Measurements from ENCODE around the gene NPC1.

Gene NPC1

DNA sequence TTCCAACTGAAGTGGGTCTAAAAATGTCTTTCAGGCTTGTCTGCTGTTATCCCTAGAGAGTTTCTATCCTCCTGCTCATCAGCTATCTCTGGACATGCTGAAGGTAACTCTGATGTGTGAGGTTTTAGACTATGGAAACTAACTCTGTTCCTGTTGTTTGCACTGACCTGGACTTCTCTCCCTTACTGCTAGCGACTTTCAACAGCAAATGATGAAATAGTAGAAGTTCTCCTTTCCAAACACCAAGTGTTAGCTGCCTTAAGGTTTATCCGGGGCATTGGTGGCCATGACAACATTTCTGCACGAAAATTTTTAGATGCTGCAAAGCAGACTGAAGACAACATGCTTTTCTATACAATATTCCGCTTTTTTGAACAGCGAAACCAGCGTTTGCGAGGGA, 56.1 kb downstream of the NPC1 start:
- in situ Hi-C loops (cut with MboI; ENCODE audit: low pct_unique_long_range_greater_than_20kb, low sequenced_read_pairs, unreplicated experiment) = no loop called here
- DNase-seq (ENCODE audit: low spot score) = no peak
- TF ChIP-seq, protein P1, sequence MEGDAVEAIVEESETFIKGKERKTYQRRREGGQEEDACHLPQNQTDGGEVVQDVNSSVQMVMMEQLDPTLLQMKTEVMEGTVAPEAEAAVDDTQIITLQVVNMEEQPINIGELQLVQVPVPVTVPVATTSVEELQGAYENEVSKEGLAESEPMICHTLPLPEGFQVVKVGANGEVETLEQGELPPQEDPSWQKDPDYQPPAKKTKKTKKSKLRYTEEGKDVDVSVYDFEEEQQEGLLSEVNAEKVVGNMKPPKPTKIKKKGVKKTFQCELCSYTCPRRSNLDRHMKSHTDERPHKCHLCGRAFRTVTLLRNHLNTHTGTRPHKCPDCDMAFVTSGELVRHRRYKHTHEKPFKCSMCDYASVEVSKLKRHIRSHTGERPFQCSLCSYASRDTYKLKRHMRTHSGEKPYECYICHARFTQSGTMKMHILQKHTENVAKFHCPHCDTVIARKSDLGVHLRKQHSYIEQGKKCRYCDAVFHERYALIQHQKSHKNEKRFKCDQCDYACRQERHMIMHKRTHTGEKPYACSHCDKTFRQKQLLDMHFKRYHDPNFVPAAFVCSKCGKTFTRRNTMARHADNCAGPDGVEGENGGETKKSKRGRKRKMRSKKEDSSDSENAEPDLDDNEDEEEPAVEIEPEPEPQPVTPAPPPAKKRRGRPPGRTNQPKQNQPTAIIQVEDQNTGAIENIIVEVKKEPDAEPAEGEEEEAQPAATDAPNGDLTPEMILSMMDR (IDR thresholded peaks at IDR 0.05; ENCODE audit: extremely low read depth, insufficient read depth, missing control alignments) = no peak

DNA sequence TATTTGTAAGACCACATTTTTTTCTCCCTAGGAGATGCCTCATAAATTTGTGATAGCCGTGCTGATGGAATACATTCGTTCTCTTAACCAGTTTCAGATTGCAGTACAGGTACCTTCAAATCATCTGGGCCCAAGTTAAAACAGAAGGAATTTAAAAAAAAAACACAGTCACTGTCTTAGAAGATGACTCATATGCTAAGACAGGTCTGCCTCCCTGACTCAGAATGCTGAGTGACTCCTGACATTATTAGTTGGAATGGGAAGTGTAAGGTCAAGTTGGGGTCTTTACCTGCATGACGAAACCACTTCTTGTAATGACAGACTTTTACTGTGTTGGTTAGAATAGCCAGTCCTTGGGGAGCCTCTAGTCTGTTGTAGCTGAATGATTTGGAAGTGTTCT, 56.7 kb downstream of the NPC1 start:
- TF ChIP-seq, protein P1 (IDR thresholded peaks at IDR 0.05; ENCODE audit: extremely low read depth, insufficient read depth, missing control alignments) = no peak
- in situ Hi-C loops (cut with MboI; ENCODE audit: low pct_unique_long_range_greater_than_20kb, low sequenced_read_pairs, unreplicated experiment) = no loop called here
- DNase-seq (ENCODE audit: low spot score) = peak; percentile 32

DNA sequence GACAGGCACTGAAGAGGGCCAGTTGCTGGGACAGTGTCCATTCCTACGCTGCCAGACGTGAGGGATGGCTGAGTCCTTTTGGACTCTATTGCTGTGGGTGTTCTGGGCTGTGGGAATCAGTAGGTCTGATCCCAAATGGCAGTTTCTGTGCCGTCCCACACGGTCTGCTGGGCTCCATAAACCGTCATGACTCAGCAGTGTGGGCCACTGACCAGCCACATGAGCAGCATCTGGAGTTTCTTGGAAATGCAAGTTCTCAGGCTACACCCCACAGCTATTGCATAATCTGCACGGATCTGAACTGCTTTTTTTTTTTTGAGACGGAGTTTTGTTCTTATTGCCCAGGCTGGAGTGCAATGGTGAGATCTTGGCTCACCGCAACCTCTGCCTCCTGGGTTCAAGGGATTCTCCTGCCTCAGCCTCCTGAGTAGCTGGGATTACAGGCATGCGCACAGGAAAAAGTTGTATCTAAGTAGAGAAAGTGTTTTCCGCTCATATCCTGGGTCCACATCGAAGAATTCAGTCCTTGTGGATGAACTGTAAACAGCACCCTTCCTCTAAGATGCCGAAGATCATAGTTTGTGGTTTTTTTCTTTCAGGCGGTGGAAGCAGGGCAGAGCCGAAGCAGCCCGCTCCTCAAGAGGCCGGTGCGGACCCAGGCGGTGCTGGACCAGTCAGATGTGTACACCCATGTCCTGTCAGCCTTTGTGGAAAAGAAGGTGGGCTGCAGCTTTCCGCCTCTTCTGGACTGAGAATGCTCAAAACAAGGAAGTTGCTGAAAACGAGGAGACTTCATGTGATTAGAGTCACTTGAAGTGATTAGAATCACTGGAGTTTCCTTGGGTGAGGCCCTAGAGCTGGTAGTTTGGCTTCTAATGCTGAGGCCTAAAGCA, 57.5 kb downstream of the NPC1 start:
- DNase-seq (ENCODE audit: low spot score) = no peak
- TF ChIP-seq, protein P1 (IDR thresholded peaks at IDR 0.05; ENCODE audit: extremely low read depth, insufficient read depth, missing control alignments) = no peak
- in situ Hi-C loops (cut with MboI; ENCODE audit: low pct_unique_long_range_greater_than_20kb, low sequenced_read_pairs, unreplicated experiment) = no loop called here

DNA sequence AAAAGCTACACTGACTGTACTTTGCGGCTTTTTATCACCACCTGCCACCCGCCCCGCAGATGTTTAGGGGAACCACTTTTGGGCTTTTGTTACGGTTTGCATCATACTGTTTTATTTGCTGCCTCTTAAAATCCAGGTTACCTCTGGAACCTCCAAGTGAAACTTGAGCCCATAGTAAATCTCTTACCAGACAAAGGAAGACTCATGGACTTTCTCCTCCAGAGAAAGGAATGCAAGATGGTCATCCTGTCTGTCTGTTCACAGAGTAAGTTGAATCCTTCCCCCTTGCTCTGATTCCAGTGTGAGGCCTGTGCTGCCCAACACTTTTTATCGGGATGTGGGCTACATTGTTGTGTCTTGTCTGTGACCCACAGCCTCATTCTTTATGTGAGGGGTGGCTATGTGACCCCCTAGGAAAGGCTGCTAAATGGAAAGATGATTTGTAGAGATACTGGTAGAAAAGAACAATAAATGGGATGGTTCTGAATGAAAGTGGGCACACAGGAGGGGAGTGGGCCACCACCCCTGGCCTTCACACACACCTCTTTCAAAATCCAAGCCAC, 59.7 kb downstream of the NPC1 start:
- in situ Hi-C loops (cut with MboI; ENCODE audit: low pct_unique_long_range_greater_than_20kb, low sequenced_read_pairs, unreplicated experiment) = no loop called here
- TF ChIP-seq, protein P1 (IDR thresholded peaks at IDR 0.05; ENCODE audit: extremely low read depth, insufficient read depth, missing control alignments) = no peak
- no peak for DNase-seq (ENCODE audit: low spot score)

DNA sequence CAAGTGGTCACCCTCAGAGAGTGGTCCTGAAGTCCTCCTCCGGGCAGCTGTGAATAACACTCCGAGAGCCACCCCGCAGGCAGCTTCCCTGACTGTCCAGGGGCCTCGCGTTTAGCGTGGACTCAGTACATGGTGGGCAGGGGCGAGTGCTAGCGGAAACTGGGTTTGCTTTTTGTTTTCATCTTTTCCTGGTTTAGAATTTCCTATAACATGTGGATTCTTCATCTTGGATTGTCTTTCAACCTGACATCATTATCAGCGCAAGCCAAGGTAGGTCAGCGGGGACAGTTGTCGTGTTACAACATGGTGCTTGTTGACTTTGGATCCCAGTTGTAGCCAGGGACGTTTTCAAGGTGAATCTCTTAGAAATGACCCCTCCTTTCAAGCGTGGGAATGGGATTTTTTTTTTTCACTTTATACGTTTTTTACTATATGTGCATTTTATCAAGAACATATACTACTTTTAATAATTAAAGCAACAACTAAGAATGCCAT, 62.0 kb downstream of the NPC1 start:
- DNase-seq (ENCODE audit: low spot score) = no peak
- TF ChIP-seq, protein P1 (IDR thresholded peaks at IDR 0.05; ENCODE audit: extremely low read depth, insufficient read depth, missing control alignments) = no peak
- in situ Hi-C loops (cut with MboI; ENCODE audit: low pct_unique_long_range_greater_than_20kb, low sequenced_read_pairs, unreplicated experiment) = loop anchor here (25.0 kb wide), 1 partner anchor 288 kb away; no protein-coding TSS in a partner anchor

DNA sequence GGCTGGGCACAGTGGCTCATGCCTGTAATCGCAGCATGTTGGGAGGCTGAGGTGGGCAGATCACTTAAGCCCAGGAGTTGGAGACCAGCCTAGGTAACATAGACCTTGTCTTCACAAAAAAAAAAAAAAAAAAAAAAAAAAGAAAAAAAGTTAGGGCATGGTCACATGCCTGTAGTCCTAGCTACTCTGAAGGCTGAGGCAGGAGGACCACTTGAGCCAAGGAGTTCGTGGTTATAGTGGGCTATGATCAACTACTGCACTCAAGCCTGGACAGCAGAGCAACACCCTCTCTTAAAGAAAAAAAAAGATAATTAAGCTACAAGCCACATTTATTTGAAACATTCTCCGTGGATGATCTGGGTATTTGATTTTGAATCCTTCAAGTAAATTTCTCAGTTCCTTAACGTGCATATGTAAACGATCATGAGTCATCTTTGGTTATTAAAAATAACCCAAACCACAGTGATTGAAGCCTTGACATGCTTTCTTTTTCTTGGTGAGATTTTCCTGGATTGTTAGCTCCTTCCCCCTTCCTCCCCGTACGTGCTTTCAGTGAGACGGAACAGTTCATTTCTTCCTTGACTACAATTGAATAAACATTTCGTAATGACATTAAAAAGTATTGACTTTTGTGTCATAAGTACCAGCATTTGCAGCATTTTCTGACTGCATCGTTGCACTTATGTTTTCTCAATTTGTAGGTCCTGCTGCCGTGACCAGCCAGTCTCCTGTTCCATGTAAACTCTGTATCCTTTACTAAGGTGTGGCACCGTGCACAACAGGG, 62.7 kb downstream of the NPC1 start:
- TF ChIP-seq, protein P1 (IDR thresholded peaks at IDR 0.05; ENCODE audit: extremely low read depth, insufficient read depth, missing control alignments) = no peak
- in situ Hi-C loops (cut with MboI; ENCODE audit: low pct_unique_long_range_greater_than_20kb, low sequenced_read_pairs, unreplicated experiment) = loop anchor here (25.0 kb wide), 1 partner anchor 289 kb away; no protein-coding TSS in a partner anchor
- DNase-seq (ENCODE audit: low spot score) = peak; percentile 40

All from GM13977 (cell line).